DND-41 (cell line): Measurements from ENCODE around the gene SBF1.
A peak's percentile ranks its signal among the peaks of the same experiment; 100 is the strongest.

Experiments
- ATAC-seq: fragments of 200-7000 bp; cut with Tn5 transposase; 3 replicates; pipeline ENCODE4 v1.9.1; 2021; ENCODE audit warnings: low read depth; ENCODE audit not compliant: insufficient read depth
- DNase-seq: peaks from one replicate; pipeline ENCODE4 v3.0.0-alpha.2; 2020
- H2AFZ ChIP-seq: 2 replicates; pipeline ENCODE4 v1.6.0; 2012; ENCODE audit warnings: low read depth, low read length
- H3K27ac ChIP-seq: 2 replicates; pipeline ENCODE4 v1.5.1; 2012; ENCODE audit warnings: low read length, inconsistent platforms
- H3K27me3 ChIP-seq: fragments of 200-600 bp; sonication (generic); 2 replicates; pipeline ENCODE4 v1.6.0; 2012; ENCODE audit warnings: low read length, mild to moderate bottlenecking, inconsistent platforms; ENCODE audit not compliant: insufficient read depth, poor library complexity
- H3K36me3 ChIP-seq: 2 replicates; pipeline ENCODE4 v1.5.1; 2012; ENCODE audit warnings: low read length, inconsistent platforms; ENCODE audit not compliant: insufficient read depth
- H3K4me1 ChIP-seq: 2 replicates; pipeline ENCODE4 v1.5.1; 2012; ENCODE audit warnings: mild to moderate bottlenecking, low read length; ENCODE audit not compliant: insufficient read depth
- H3K4me2 ChIP-seq: 2 replicates; pipeline ENCODE4 v1.6.0; 2012; ENCODE audit warnings: mild to moderate bottlenecking, moderate library complexity, low read length, inconsistent platforms; ENCODE audit not compliant: insufficient read depth
- H3K4me3 ChIP-seq, 2 experiments: fragments of 200-600 bp in 1 of 2; shearing (Covaris generic) in 1 of 2; 2 replicates each; pipeline ENCODE4 v1.5.1; 2012 to 2016; ENCODE audit warnings: inconsistent platforms in 2 of 2, low read length in 2 of 2, mild to moderate bottlenecking in 2 of 2, low read depth in 1 of 2, moderate library complexity in 1 of 2
- H3K79me2 ChIP-seq: 2 replicates; pipeline ENCODE4 v1.6.0; 2012; ENCODE audit warnings: low read length, inconsistent platforms; ENCODE audit not compliant: insufficient read depth
- H3K9ac ChIP-seq: 2 replicates; pipeline ENCODE4 v1.6.0; 2012; ENCODE audit warnings: low read depth, mild to moderate bottlenecking, inconsistent platforms, low read length, moderate library complexity
- H3K9me3 ChIP-seq: 2 replicates; pipeline ENCODE4 v1.5.1; 2012; ENCODE audit warnings: low read length, moderate library complexity, mild to moderate bottlenecking, inconsistent platforms; ENCODE audit not compliant: insufficient read depth, severe bottlenecking
- H4K20me1 ChIP-seq: 2 replicates; pipeline ENCODE4 v1.6.0; 2012; ENCODE audit warnings: low read length; ENCODE audit not compliant: insufficient read depth
- CTCF ChIP-seq: IDR thresholded peaks from 2 replicates; pipeline ENCODE4 v1.5.1; 2012; ENCODE audit warnings: borderline replicate concordance, low read length, moderate library complexity, mild to moderate bottlenecking; ENCODE audit not compliant: poor library complexity, severe bottlenecking; ENCODE audit errors: extremely low read depth
- EZH2 ChIP-seq: IDR thresholded peaks from 3 replicates; pipeline ENCODE4 v1.6.1; 2012; ENCODE audit warnings: borderline replicate concordance, low read depth, mild to moderate bottlenecking, moderate library complexity, low read length, inconsistent platforms; ENCODE audit not compliant: severe bottlenecking

SBF1 gene

GRCh38 chr22:50500452-50500851, 25.6 kb upstream of the SBF1 start:
- Histone ChIP-seq H2AFZ (no peak overlapping the region), H3K79me2 (peaks cover 10% of the 10 kb centered on the region), H3K9ac (no peak overlapping the region), H3K9me3 (no peaks in the 10 kb centered on the region), H3K27ac (no peak overlapping the region), H3K4me1 (peaks cover 11% of the 10 kb centered on the region), H3K36me3 (peaks cover 30% of the 10 kb centered on the region), H3K4me2 (no peak overlapping the region), H3K27me3 (no peaks in the 10 kb centered on the region), H4K20me1 (peaks cover 7% of the 10 kb centered on the region; the same call in 1 of the 2 replicates), H3K4me3 (no peak overlapping the region)
- no peak for ATAC-seq
- DNase-seq, result no peak
- TF ChIP-seq EZH2, result no peak
- no peak for TF ChIP-seq CTCF

GRCh38 chr22:50498322-50498890, 23.6 kb upstream of the SBF1 start:
- DNase-seq (peak; percentile 73), ATAC-seq (peak; percentile 87)
- Histone ChIP-seq H3K27me3 (no peaks in the 10 kb centered on the region), H3K9ac (no peak overlapping the region), H3K79me2 (no peaks in the 10 kb centered on the region), H3K36me3 (peaks cover 15% of the 10 kb centered on the region), H3K27ac (no peak overlapping the region), H3K4me3 (no peak overlapping the region), H3K4me2 (no peak overlapping the region), H3K9me3 (no peaks in the 10 kb centered on the region), H4K20me1 (no peaks in the 10 kb centered on the region; the same call in 1 of the 2 replicates), H3K4me1 (no peaks in the 10 kb centered on the region), H2AFZ (no peak overlapping the region)
- TF ChIP-seq CTCF (peak; percentile 85), EZH2 (no peak)

GRCh38 chr22:50497093-50497492, 22.3 kb upstream of the SBF1 start:
- H4K20me1 ChIP-seq, result no peaks in the 10 kb centered on the region; the same call in 1 of the 2 replicates
- no peaks in the 10 kb centered on the region for H3K4me1 ChIP-seq
- no peak overlapping the region for H3K4me3 ChIP-seq
- ATAC-seq (no peak), DNase-seq (no peak)
- no peak overlapping the region for H3K27ac ChIP-seq
- H3K9me3 ChIP-seq, result no peaks in the 10 kb centered on the region
- H3K36me3 ChIP-seq, result peaks cover 2% of the 10 kb centered on the region; the same call in 1 of the 2 replicates
- H3K4me2 ChIP-seq, result no peak overlapping the region
- no peaks in the 10 kb centered on the region for H3K27me3 ChIP-seq
- no peak overlapping the region for H2AFZ ChIP-seq
- no peaks in the 10 kb centered on the region for H3K79me2 ChIP-seq
- no peak for TF ChIP-seq EZH2
- no peak for TF ChIP-seq CTCF
- no peak overlapping the region for H3K9ac ChIP-seq
